Astrocyte (in vitro differentiated cells and primary cell): ENCODE data around the gene ART3.

Source experiments
- CTCF ChIP-seq: IDR thresholded peaks from 2 replicates; pipeline ENCODE4 v1.5.1; 2011; ENCODE audit warnings: low read depth, mild to moderate bottlenecking, inconsistent platforms, low read length, moderate library complexity; ENCODE audit not compliant: insufficient read depth
- EZH2 ChIP-seq: IDR thresholded peaks from 2 replicates; pipeline ENCODE4 v1.6.1; 2012; ENCODE audit warnings: mild to moderate bottlenecking, low read length, inconsistent platforms; ENCODE audit not compliant: insufficient read depth

- TF ChIP-seq CTCF: no peak
- TF ChIP-seq EZH2: no peak
These were observed 45.2 kb upstream of the ART3 start for GRCh38 chr4:76029300-76029699.
